PC-3 (cell line): ENCODE measurements around the gene ZNF391. TPM values are rescaled to one million over a fixed set of nuclear protein-coding genes. Genes with fewer than 3 reads are reported as not detected.

Source experiments
- ATAC-seq: fragments of 200-7000 bp; cut with Tn5 transposase; 2 replicates; pipeline ENCODE4 v1.9.1; 2020; ENCODE audit warnings: mild to moderate bottlenecking, moderate library complexity
- Bru-seq: library from RNA; stranded (reverse); fragments of 400-500 nt; gene quantifications from one replicate; lab custom pipeline; 2021; lab: Mats Ljungman, UMichigan
- BruChase-seq, 2 experiments: library from RNA; stranded (reverse); fragments of 400-500 nt; gene quantifications; one replicate each; lab custom pipeline; 2021; lab: Mats Ljungman, UMichigan
- BruUV-seq: library from RNA; stranded (reverse); fragments of 400-500 nt; replicated peaks from 2 replicates; lab custom pipeline; 2021; lab: Mats Ljungman, UMichigan
- CTCF ChIA-PET: fragments of 300-600 bp; sonication (Branson Sonifier 250); formaldehyde crosslinking; loops from one replicate; lab custom pipeline; 2022; ENCODE audit warnings: antibody characterized with exemption; lab: Charles Lee
- POLR2A ChIA-PET: fragments of 300-600 bp; sonication (Branson Sonifier 250); formaldehyde crosslinking; loops from one replicate; lab custom pipeline; 2022; ENCODE audit warnings: antibody characterized with exemption; ENCODE audit not compliant: unreplicated experiment; lab: Charles Lee
- DNase-seq: peaks from one replicate; pipeline ENCODE4 v3.0.0-alpha.2; 2015
- H2AFZ ChIP-seq: fragments of 300-600 bp; sonication (generic); 2 replicates; pipeline ENCODE4 v1.6.0; 2016; ENCODE audit warnings: antibody characterized with exemption, low read length
- H3F3A ChIP-seq: fragments of 300-600 bp; sonication (generic); one replicate; pipeline ENCODE4 v1.6.0; 2017; ENCODE audit warnings: antibody characterized with exemption, low read length, control low read depth, mild to moderate bottlenecking; ENCODE audit not compliant: unreplicated experiment
- H3K27ac ChIP-seq: fragments of 300-600 bp; sonication (generic); 2 replicates; pipeline ENCODE4 v1.5.1; 2016; ENCODE audit warnings: mild to moderate bottlenecking, low read length
- H3K27me3 ChIP-seq: fragments of 300-600 bp; sonication (generic); 2 replicates; pipeline ENCODE4 v1.6.1; 2016; ENCODE audit warnings: low read length, mixed read lengths
- H3K36me3 ChIP-seq: fragments of 300-600 bp; sonication (generic); 2 replicates; pipeline ENCODE4 v1.6.1; 2016; ENCODE audit warnings: low read depth, mixed run types, low read length, mixed read lengths
- H3K4me1 ChIP-seq: fragments of 300-600 bp; sonication (generic); 2 replicates; pipeline ENCODE4 v1.5.1; 2016; ENCODE audit warnings: low read length; ENCODE audit not compliant: insufficient read depth
- H3K4me2 ChIP-seq: fragments of 300-600 bp; sonication (generic); 2 replicates; pipeline ENCODE4 v1.6.0; 2016; ENCODE audit warnings: low read length
- H3K4me3 ChIP-seq: fragments of 300-600 bp; sonication (generic); 2 replicates; pipeline ENCODE4 v1.5.1; 2016; ENCODE audit warnings: mild to moderate bottlenecking, low read length, mixed read lengths
- H3K79me2 ChIP-seq: fragments of 300-600 bp; sonication (generic); 2 replicates; pipeline ENCODE4 v1.6.1; 2017; ENCODE audit warnings: low read length, mixed read lengths
- H3K9ac ChIP-seq: fragments of 300-600 bp; sonication (generic); 2 replicates; pipeline ENCODE4 v1.6.0; 2016; ENCODE audit warnings: mild to moderate bottlenecking, low read length
- H3K9me2 ChIP-seq: fragments of 300-600 bp; sonication (generic); replicated peaks from 2 replicates; pipeline ENCODE4 v1.6.1; 2016; ENCODE audit warnings: mixed run types, low read length, mixed read lengths
- H3K9me3 ChIP-seq: fragments of 300-600 bp; sonication (generic); 2 replicates; pipeline ENCODE4 v1.6.1; 2016; ENCODE audit warnings: low read length, mixed read lengths
- H4K20me1 ChIP-seq: fragments of 300-600 bp; sonication (generic); 2 replicates; pipeline ENCODE4 v1.6.1; 2016; ENCODE audit warnings: low read length, mixed read lengths
- EZH2 ChIP-seq: fragments of 300-600 bp; sonication (generic); IDR thresholded peaks from one replicate; pipeline ENCODE4 v1.6.1; 2017; ENCODE audit warnings: antibody characterized with exemption, mild to moderate bottlenecking, low read length; ENCODE audit not compliant: unreplicated experiment
- EZH2phosphoT487 ChIP-seq: fragments of 300-600 bp; sonication (generic); IDR thresholded peaks from 2 replicates; pipeline ENCODE4 v1.6.1; 2018; ENCODE audit warnings: mild to moderate bottlenecking, antibody characterized with exemption, low read length, borderline replicate concordance
- intact Hi-C: fragments of 100-400 bp; cut with micrococcal nuclease; formaldehyde crosslinking; loops from 2 replicates; pipeline ENCODE4 v1.9.0; 2023
- long read RNA-seq: library from polyadenylated mRNA; unstranded; transcript quantifications from one replicate; pipeline ENCODE4 v2.0.0, GENCODE V29; 2021; ENCODE audit not compliant: unreplicated experiment
- total RNA-seq: library from RNA; depleted of rRNA; stranded (reverse); fragments of >200 nt; gene quantifications from 2 replicates; pipeline ENCODE4 v1.2.3, GENCODE V29; 2014; rRNA removed
- TF ChIP-seq, protein P1 (sequence below): fragments of 300-600 bp; sonication (generic); conservative IDR thresholded peaks from 2 replicates; pipeline ENCODE4 v1.5.1; 2017; ENCODE audit warnings: antibody characterized with exemption, low read depth, mild to moderate bottlenecking, low read length

The ZNF391 gene
- 1.7 and 5.9 TPM in 2 replicates for total RNA-seq
- Bru-seq, nascent RNA: percentile 70 among the genes with signal in this experiment
- percentile 71 among the genes with signal in this experiment for BruChase-seq, experiment 1, labeled RNA remaining after a 6-hour chase
- percentile 76 among the genes with signal in this experiment for BruChase-seq, experiment 2, labeled RNA remaining after a 2-hour chase
- long read RNA-seq, full-length matches to known transcripts: 5 of 13 reads
- long read RNA-seq, partial matches to known transcripts: 0 of 13 reads
- long read RNA-seq, other reads (novel, unspliced or antisense): 8 of 13 reads

DNA sequence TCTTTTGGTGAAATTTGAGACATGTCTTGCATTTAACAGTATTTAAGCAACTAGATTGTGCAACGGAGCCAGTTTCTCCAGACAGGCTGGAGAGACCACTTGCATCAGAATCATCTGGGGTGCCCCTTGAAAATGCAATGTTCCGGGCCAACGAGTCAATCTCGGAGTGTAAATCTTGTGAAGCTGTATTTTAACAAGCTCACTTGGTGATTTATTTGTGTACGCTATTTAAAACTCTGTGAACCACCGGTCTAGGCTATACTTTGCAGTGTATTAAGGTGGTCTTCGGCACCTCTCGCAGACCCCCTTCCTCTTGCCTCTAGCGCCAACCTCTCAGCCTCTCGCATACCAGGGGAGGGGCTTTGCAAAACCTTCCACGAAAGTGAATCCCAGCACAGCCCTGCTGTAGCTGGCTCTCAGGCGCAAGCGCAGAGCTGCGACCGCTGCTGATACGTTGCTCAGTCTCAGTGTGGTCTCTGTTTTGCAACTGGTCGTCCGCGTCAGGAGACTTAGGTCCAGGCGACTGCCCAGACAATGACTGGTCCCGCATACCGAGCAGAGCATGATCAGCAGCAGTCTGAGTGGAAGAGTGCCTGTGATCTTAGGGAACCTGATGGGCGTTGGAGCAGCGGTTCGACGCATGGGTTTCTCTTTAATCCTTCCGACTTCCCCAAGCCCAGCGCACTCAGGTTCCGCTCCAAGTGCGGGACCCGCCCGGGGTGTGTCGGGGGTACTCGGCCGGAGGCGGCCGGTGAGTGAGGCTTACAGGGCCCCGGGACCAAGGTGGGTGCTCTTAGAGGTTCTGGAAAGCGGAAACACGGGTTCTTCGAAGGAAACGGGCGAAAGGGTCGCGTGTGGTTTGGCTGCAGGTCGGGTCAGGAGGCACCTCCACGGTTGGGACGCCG is at the start of gene ZNF391:
ZNF391 (plus strand) TSS at position 467 of the 905 bp plus-strand sequence. CDS start 11,612 bp downstream, outside the sequence.
- no peak for TF ChIP-seq EZH2phosphoT487
- TF ChIP-seq, protein P1, sequence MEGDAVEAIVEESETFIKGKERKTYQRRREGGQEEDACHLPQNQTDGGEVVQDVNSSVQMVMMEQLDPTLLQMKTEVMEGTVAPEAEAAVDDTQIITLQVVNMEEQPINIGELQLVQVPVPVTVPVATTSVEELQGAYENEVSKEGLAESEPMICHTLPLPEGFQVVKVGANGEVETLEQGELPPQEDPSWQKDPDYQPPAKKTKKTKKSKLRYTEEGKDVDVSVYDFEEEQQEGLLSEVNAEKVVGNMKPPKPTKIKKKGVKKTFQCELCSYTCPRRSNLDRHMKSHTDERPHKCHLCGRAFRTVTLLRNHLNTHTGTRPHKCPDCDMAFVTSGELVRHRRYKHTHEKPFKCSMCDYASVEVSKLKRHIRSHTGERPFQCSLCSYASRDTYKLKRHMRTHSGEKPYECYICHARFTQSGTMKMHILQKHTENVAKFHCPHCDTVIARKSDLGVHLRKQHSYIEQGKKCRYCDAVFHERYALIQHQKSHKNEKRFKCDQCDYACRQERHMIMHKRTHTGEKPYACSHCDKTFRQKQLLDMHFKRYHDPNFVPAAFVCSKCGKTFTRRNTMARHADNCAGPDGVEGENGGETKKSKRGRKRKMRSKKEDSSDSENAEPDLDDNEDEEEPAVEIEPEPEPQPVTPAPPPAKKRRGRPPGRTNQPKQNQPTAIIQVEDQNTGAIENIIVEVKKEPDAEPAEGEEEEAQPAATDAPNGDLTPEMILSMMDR: no peak
- no peak for TF ChIP-seq EZH2
- peak within 1 kb of the TSS; percentile 86 for H3K4me3 ChIP-seq
- peak within 1 kb of the TSS; percentile 98 for H2AFZ ChIP-seq
- ATAC-seq (peak; percentile 94), DNase-seq (peak; percentile 79)
- peaks cover 11% of the 10 kb centered on the region; the same call in 1 of the 2 replicates for H3K36me3 ChIP-seq
- H3K9ac ChIP-seq: peak within 1 kb of the TSS; percentile 91
- H4K20me1 ChIP-seq: no peaks in the 10 kb centered on the region
- H3K4me1 ChIP-seq: peaks cover 9% of the 10 kb centered on the region
- H3F3A ChIP-seq: no peaks in the 10 kb centered on the region
- H3K9me2 ChIP-seq: no peaks in the 10 kb centered on the region
- H3K27ac ChIP-seq: peak within 1 kb of the TSS; percentile 62
- TSS peak; percentile 75 for BruUV-seq
- ChIA-PET POLR2A (no interaction called here), CTCF (no interaction called here)
- no peaks in the 10 kb centered on the region for H3K27me3 ChIP-seq
- peaks cover 18% of the 10 kb centered on the region for H3K79me2 ChIP-seq
- H3K9me3 ChIP-seq: no peaks in the 10 kb centered on the region
- intact Hi-C loops: loop anchor here (2.0 to 5.0 kb wide), 3 partner anchors 56 to 201 kb away; partner anchors contain the start of gene ZNF184
- peak within 1 kb of the TSS; percentile 95 for H3K4me2 ChIP-seq

DNA sequence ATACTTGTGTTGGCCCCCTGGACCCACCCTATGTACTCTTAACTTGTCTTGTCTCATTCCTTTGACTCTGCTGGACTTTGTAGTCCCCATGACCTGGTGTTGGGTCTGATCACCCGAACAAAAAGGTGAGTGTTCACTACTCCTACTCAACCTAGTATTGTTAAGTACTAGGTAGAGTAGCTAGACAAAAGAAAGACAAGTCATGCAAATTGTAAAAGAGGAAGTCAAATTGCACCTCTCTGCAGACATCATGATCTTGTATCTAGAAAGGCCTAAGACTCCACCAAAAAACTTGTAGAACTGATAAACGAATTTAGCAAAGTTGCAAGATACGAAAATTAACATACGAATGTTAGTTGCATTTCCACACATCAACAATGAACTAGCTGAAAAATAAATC is 35.7 kb upstream of the ZNF391 start:
- no TSS peak for BruUV-seq
- no peaks in the 10 kb centered on the region for H3F3A ChIP-seq
- ATAC-seq: no peak

More for the DNA sequence above, 35.7 kb upstream of the ZNF391 start:
- Histone ChIP-seq H3K36me3 (no peaks in the 10 kb centered on the region), H3K9me2 (no peaks in the 10 kb centered on the region), H3K4me2 (no peak overlapping the region), H3K27me3 (no peaks in the 10 kb centered on the region), H3K9me3 (peaks cover 17% of the 10 kb centered on the region), H3K4me1 (no peaks in the 10 kb centered on the region), H4K20me1 (no peaks in the 10 kb centered on the region), H3K4me3 (no peak overlapping the region), H2AFZ (no peak overlapping the region), H3K9ac (no peak overlapping the region), H3K27ac (no peak overlapping the region), H3K79me2 (no peaks in the 10 kb centered on the region)
- ChIA-PET CTCF (no interaction called here), POLR2A (no interaction called here)
- no peak for DNase-seq
- intact Hi-C loops: no loop called here
- TF ChIP-seq EZH2 (no peak), EZH2phosphoT487 (no peak)
- TF ChIP-seq, protein P1: no peak
